Endothelial cell of umbilical vein (primary cell): ENCODE measurements around the gene DIS3L2. TPM values are rescaled to one million over a fixed set of nuclear protein-coding genes. Genes with fewer than 3 reads are reported as not detected.

Experiments
- BruUV-seq: library from RNA; stranded (reverse); fragments of 400-500 nt; replicated peaks from 2 replicates; lab custom pipeline; 2021; lab: Mats Ljungman, UMichigan
- CTCF ChIA-PET: fragments of 300-600, 350-600 bp; sonication (Branson Sonifier 250); formaldehyde crosslinking; loops from one replicate; lab custom pipeline; 2021; ENCODE audit warnings: antibody characterized with exemption, inconsistent platforms; lab: Charles Lee
- POLR2A ChIA-PET: fragments of 300-600, 350-600 bp; sonication (Branson Sonifier 250); formaldehyde crosslinking; loops from one replicate; lab custom pipeline; 2021; ENCODE audit warnings: antibody characterized with exemption, inconsistent platforms; lab: Charles Lee
- DNase-seq: peaks from one replicate; pipeline ENCODE4 v3.0.0-alpha.2; 2011; ENCODE audit warnings: low read depth, low spot score
- FAIRE-seq: peaks from 2 replicates; lab custom pipeline; 2011; peaks lifted over from hg19 to GRCh38; lab: Jason Lieb, UNC
- H2AFZ ChIP-seq: 2 replicates; pipeline ENCODE4 v1.6.0; 2012; ENCODE audit warnings: low read depth, low read length, control low read depth, inconsistent platforms
- H3K27ac ChIP-seq: 2 replicates; pipeline ENCODE4 v1.5.1; 2011; ENCODE audit warnings: low read depth, mild to moderate bottlenecking, control low read depth, low read length, moderate library complexity; ENCODE audit not compliant: insufficient read depth
- H3K27me3 ChIP-seq, 2 experiments: 2 replicates each; pipeline versions ENCODE4 v1.6.0 to v1.6.1; 2011; ENCODE audit warnings: low read length in 2 of 2, mixed read lengths in 1 of 2; ENCODE audit not compliant: control insufficient read depth in 2 of 2, insufficient read depth in 2 of 2
- H3K36me3 ChIP-seq, 2 experiments: 2 replicates in 1 of 2; 3 replicates in 1 of 2; pipeline ENCODE4 v1.5.1; 2011; ENCODE audit warnings: low read length in 2 of 2, mild to moderate bottlenecking in 1 of 2, moderate library complexity in 1 of 2; ENCODE audit not compliant: control insufficient read depth in 2 of 2, insufficient read depth in 2 of 2; ENCODE audit errors: extremely low read depth in 1 of 2
- H3K4me1 ChIP-seq: 3 replicates; pipeline ENCODE4 v1.5.1; 2011; ENCODE audit warnings: mild to moderate bottlenecking, low read length; ENCODE audit not compliant: control insufficient read depth, insufficient read depth; ENCODE audit errors: extremely low read depth
- H3K4me2 ChIP-seq: 2 replicates; pipeline ENCODE4 v1.6.1; 2011; ENCODE audit warnings: low read length, control low read depth, mixed read lengths; ENCODE audit not compliant: insufficient read depth
- H3K4me3 ChIP-seq, 3 experiments: fragments of 200-600 bp in 1 of 3; sonication (generic), shearing (Covaris generic) in 1 of 3; replicated peaks in 1 of 3; 2 replicates each; pipeline ENCODE4 v1.5.1; 2011 to 2016; ENCODE audit warnings: control low read depth in 3 of 3, low read length in 3 of 3, mild to moderate bottlenecking in 2 of 3, inconsistent platforms in 1 of 3, low read depth in 1 of 3, moderate library complexity in 1 of 3; ENCODE audit not compliant: insufficient read depth in 1 of 3
- H3K79me2 ChIP-seq: 2 replicates; pipeline ENCODE4 v1.6.0; 2012; ENCODE audit warnings: low read length, inconsistent platforms; ENCODE audit not compliant: control insufficient read depth, insufficient read depth
- H3K9ac ChIP-seq: replicated peaks from 2 replicates; pipeline ENCODE3; 2011; ENCODE audit warnings: low read length, control low read depth; ENCODE audit not compliant: insufficient read depth; ENCODE audit errors: extremely low read depth
- H3K9me1 ChIP-seq: replicated peaks from 3 replicates; pipeline ENCODE4 v1.6.0; 2011; ENCODE audit warnings: mild to moderate bottlenecking, low read length; ENCODE audit not compliant: control insufficient read depth, insufficient read depth; ENCODE audit errors: extremely low read depth
- H3K9me3 ChIP-seq: replicated peaks from 2 replicates; pipeline ENCODE4 v1.5.1; 2012; ENCODE audit warnings: low read length, inconsistent platforms; ENCODE audit not compliant: control insufficient read depth, insufficient read depth
- H4K20me1 ChIP-seq: replicated peaks from 2 replicates; pipeline ENCODE3; 2011; ENCODE audit warnings: mild to moderate bottlenecking, low read length; ENCODE audit not compliant: control insufficient read depth, insufficient read depth; ENCODE audit errors: extremely low read depth
- CTCF ChIP-seq, 2 donors: IDR thresholded peaks; 1 replicate in 1 of 2; 2 replicates in 1 of 2; pipeline ENCODE4 v1.5.1; 2011; ENCODE audit warnings: low read length in 2 of 2, mild to moderate bottlenecking in 2 of 2, moderate library complexity in 2 of 2, control low read depth in 1 of 2, inconsistent platforms in 1 of 2, low read depth in 1 of 2; ENCODE audit not compliant: insufficient read depth in 1 of 2; ENCODE audit errors: extremely low read depth in 1 of 2
- EZH2 ChIP-seq: IDR thresholded peaks from 2 replicates; pipeline ENCODE4 v1.6.1; 2012; ENCODE audit warnings: borderline replicate concordance, low read depth, mild to moderate bottlenecking, moderate library complexity, low read length, inconsistent platforms; ENCODE audit not compliant: severe bottlenecking
- JUN ChIP-seq: IDR thresholded peaks from 2 replicates; pipeline ENCODE4 v1.6.1; 2011; ENCODE audit warnings: borderline replicate concordance, low read depth; ENCODE audit not compliant: insufficient read length, insufficient read depth
- MAX ChIP-seq: IDR thresholded peaks from 2 replicates; pipeline ENCODE4 v1.6.1; 2011; ENCODE audit not compliant: insufficient read depth, insufficient read length
- dilution Hi-C: fragments of 300-500 bp; cut with MboI; formaldehyde crosslinking; loops from one replicate; pipeline ENCODE4 v1.15.0; 2019; ENCODE audit warnings: low sequenced_read_pairs; ENCODE audit not compliant: extremely low pct_ligation_motif_present
- intact Hi-C: fragments of 100-400 bp; cut with micrococcal nuclease; formaldehyde crosslinking; loops from one replicate; pipeline ENCODE4 v1.10.0; 2022
- polyA plus RNA-seq, 4 experiments: library from polyadenylated mRNA; depleted of rRNA in 3 of 4; stranded (reverse) in 3 of 4; unstranded in 1 of 4; fragments of >200 nt; gene quantifications; 2 replicates each; pipeline versions ENCODE4 v1.2.1 to v1.2.3, GENCODE V29; 2011 to 2012; ENCODE audit warnings: missing spikeins in 1 of 4
- total RNA-seq: library from RNA; stranded (reverse); gene quantifications from 2 replicates; pipeline ENCODE4 v1.2.3, GENCODE V29; 2021

The DIS3L2 gene
- total and polyA plus RNA-seq, 2 donors (not counting 3 experiments of a cell fraction or from before 2014, with no cell fraction given) = 14.6 to 31.2 TPM

- no peak overlapping the region for H3K4me3 ChIP-seq
- no peak overlapping the region for H3K27ac ChIP-seq
- peaks cover 2% of the 10 kb centered on the region for H3K79me2 ChIP-seq
- H3K4me1 ChIP-seq = no peaks in the 10 kb centered on the region
- no peaks in the 10 kb centered on the region for H3K27me3 ChIP-seq
- intact Hi-C loops (no loop called here), dilution Hi-C loops (no loop called here)
- H3K9me3 ChIP-seq = no peaks in the 10 kb centered on the region
- CTCF ChIA-PET = no interaction called here
- no peaks in the 10 kb centered on the region for H4K20me1 ChIP-seq
- H3K9me1 ChIP-seq = no peaks in the 10 kb centered on the region
- DNase-seq = no peak
- no TSS peak for BruUV-seq
- no peak overlapping the region for H3K9ac ChIP-seq
- POLR2A ChIA-PET = no interaction called here
- H3K36me3 ChIP-seq = no peaks in the 10 kb centered on the region
- no peak for FAIRE-seq
- H2AFZ ChIP-seq = no peak overlapping the region
- TF ChIP-seq MAX = no peak
- no peak for TF ChIP-seq JUN
- no peak for TF ChIP-seq CTCF (IDR thresholded peaks at IDR 0.05; ENCODE audit: extremely low read depth in 1 of 2, insufficient read depth in 1 of 2, low read depth in 1 of 2, low read length in 2 of 2)
- no peak for TF ChIP-seq EZH2
- H3K4me2 ChIP-seq = no peak overlapping the region
Measured at GRCh38 chr2:232058063-232058877, 96.8 kb downstream of the DIS3L2 start.
